Liver (tissue), 9 donors: ENCODE data around the gene B4GALT5. TPM values are rescaled to one million over a fixed set of nuclear protein-coding genes. Genes with fewer than 3 reads are reported as not detected.

Experiments used
- DNase-seq: peaks from one replicate; pipeline ENCODE4 v3.0.0-alpha.2; 2017; ENCODE audit warnings: low spot score
- H3K27ac ChIP-seq, 2 donors: one replicate each; pipeline ENCODE4 v1.7.0; 2013; ENCODE audit warnings: inconsistent platforms in 2 of 2, low read length in 2 of 2, control low read depth in 1 of 2, low read depth in 1 of 2, mild to moderate bottlenecking in 1 of 2
- H3K27me3 ChIP-seq, 4 donors: one replicate each; pipeline versions ENCODE4 v1.6.1 to v1.7.0; 2013; ENCODE audit warnings: low read length in 3 of 4, inconsistent platforms in 1 of 4, mild to moderate bottlenecking in 1 of 4, moderate library complexity in 1 of 4; ENCODE audit not compliant: control insufficient read depth in 4 of 4, insufficient read depth in 4 of 4
- H3K36me3 ChIP-seq, 4 donors: one replicate each; pipeline versions ENCODE4 v1.6.1 to v1.7.0; 2013; ENCODE audit warnings: low read length in 3 of 4, mild to moderate bottlenecking in 3 of 4, low read depth in 1 of 4, moderate library complexity in 1 of 4; ENCODE audit not compliant: control insufficient read depth in 4 of 4, insufficient read depth in 3 of 4
- H3K4me1 ChIP-seq, 4 donors: one replicate each; pipeline versions ENCODE4 v1.6.1 to v1.7.0; 2013; ENCODE audit warnings: low read length in 3 of 4, mild to moderate bottlenecking in 3 of 4, moderate library complexity in 1 of 4; ENCODE audit not compliant: control insufficient read depth in 4 of 4, insufficient read depth in 4 of 4
- H3K4me3 ChIP-seq, 3 donors: one replicate each; pipeline versions ENCODE4 v1.6.1 to v1.7.0; 2013; ENCODE audit warnings: low read length in 3 of 3, control low read depth in 1 of 3, low read depth in 1 of 3, mild to moderate bottlenecking in 1 of 3
- H3K9ac ChIP-seq, 2 donors: one replicate each; pipeline ENCODE4 v1.7.0; 2013; ENCODE audit warnings: low read length in 2 of 2, mild to moderate bottlenecking in 2 of 2, moderate library complexity in 2 of 2, control low read depth in 1 of 2, low read depth in 1 of 2
- H3K9me3 ChIP-seq, 4 donors: one replicate each; pipeline versions ENCODE4 v1.6.1 to v1.7.0; 2013; ENCODE audit warnings: low read length in 3 of 4; ENCODE audit not compliant: control insufficient read depth in 4 of 4
- EGR1 ChIP-seq, 2 donors: IDR thresholded peaks; 2 replicates each; pipeline ENCODE4 v1.6.1; 2016 to 2018; ENCODE audit warnings: antibody characterized with exemption in 2 of 2, low read depth in 2 of 2
- FOXA2 ChIP-seq: IDR thresholded peaks from 2 replicates; pipeline ENCODE4 v1.6.1; 2016; ENCODE audit warnings: antibody characterized with exemption
- GABPA ChIP-seq, 2 donors: IDR thresholded peaks in 1 of 2; conservative IDR thresholded peaks in 1 of 2; 2 replicates each; pipeline ENCODE4 v1.6.1; 2016; ENCODE audit warnings: antibody characterized with exemption in 2 of 2, mild to moderate bottlenecking in 1 of 2, moderate library complexity in 1 of 2
- HNF4A ChIP-seq, 2 donors: conservative IDR thresholded peaks; 2 replicates each; pipeline ENCODE4 v1.6.1; 2016; ENCODE audit warnings: antibody characterized with exemption in 2 of 2, mild to moderate bottlenecking in 2 of 2
- HNF4G ChIP-seq: IDR thresholded peaks from 2 replicates; pipeline ENCODE4 v1.6.1; 2016; ENCODE audit warnings: antibody characterized with exemption
- JUND ChIP-seq, 2 donors: IDR thresholded peaks; 2 replicates each; pipeline ENCODE4 v1.6.1; 2016; ENCODE audit warnings: antibody characterized with exemption in 2 of 2
- NR2F2 ChIP-seq: IDR thresholded peaks from 2 replicates; pipeline ENCODE4 v1.6.1; 2016; ENCODE audit warnings: antibody characterized with exemption
- RAD21 ChIP-seq, 2 donors: IDR thresholded peaks; 2 replicates each; pipeline ENCODE4 v1.6.1; 2016; ENCODE audit warnings: antibody characterized with exemption in 2 of 2, mild to moderate bottlenecking in 2 of 2
- RXRA ChIP-seq, 2 donors: IDR thresholded peaks; 2 replicates each; pipeline ENCODE4 v1.6.1; 2017 to 2018; ENCODE audit warnings: antibody characterized with exemption in 2 of 2, mild to moderate bottlenecking in 1 of 2
- SP1 ChIP-seq: IDR thresholded peaks from 2 replicates; pipeline ENCODE4 v1.6.1; 2018; ENCODE audit warnings: antibody characterized with exemption, mild to moderate bottlenecking
- TAF1 ChIP-seq: conservative IDR thresholded peaks from 2 replicates; pipeline ENCODE4 v1.6.1; 2016; ENCODE audit warnings: antibody characterized with exemption, mild to moderate bottlenecking
- YY1 ChIP-seq: IDR thresholded peaks from 2 replicates; pipeline ENCODE4 v1.6.1; 2016; ENCODE audit warnings: antibody characterized with exemption, mild to moderate bottlenecking
- whole genome bisulfite sequencing: extraction: QIAGEN DNeasy Blood & Tissue Kit; methylation state at CpG from one replicate; pipeline ENCODE4 v1.1.7; 2013; 5-methylcytosine and 5-hydroxymethylcytosine counted together
- polyA plus RNA-seq, 2 donors: library from polyadenylated mRNA; stranded (reverse) in 1 of 2; unstranded in 1 of 2; fragments of 200-250 nt in 1 of 2; fragments of >200 nt in 1 of 2; fragmentation: Nextera tagmentation in 1 of 2; extraction: Ambion mirVana in 1 of 2; gene quantifications; one replicate each; pipeline versions ENCODE4 v1.2.1 to v1.2.3, GENCODE V29; 2013 to 2015
- total RNA-seq, 2 donors: library from RNA; depleted of rRNA; stranded (reverse); fragments of >200 nt; gene quantifications; one replicate each; pipeline ENCODE4 v1.2.3, GENCODE V29; 2014
- TF ChIP-seq, protein P1 (sequence below): IDR thresholded peaks from 2 replicates; pipeline ENCODE4 v1.6.1; 2016; ENCODE audit warnings: antibody characterized with exemption
- TF ChIP-seq, protein P2 (sequence below): IDR thresholded peaks from 2 replicates; pipeline ENCODE4 v1.6.1; 2016; ENCODE audit warnings: antibody characterized with exemption
- TF ChIP-seq, protein P3 (sequence below): IDR thresholded peaks from 2 replicates; pipeline ENCODE4 v1.6.1; 2016; ENCODE audit warnings: antibody characterized with exemption, mild to moderate bottlenecking
- TF ChIP-seq, protein P4 (sequence below): fragments of 150-350 bp; IDR thresholded peaks from 2 replicates; pipeline ENCODE4 v1.5.1; 2017; ENCODE audit warnings: improper control_type of control experiment, low read depth, low read length; ENCODE audit not compliant: missing input control
- donor health status: healthy.
- donor health status: healthy.
- donor health status: healthy.
- donor health status: healthy.
- donor health status: healthy.

The B4GALT5 gene
- total and polyA plus RNA-seq, 4 donors = 2.0 to 28.2 (median 14.4) TPM

DNA sequence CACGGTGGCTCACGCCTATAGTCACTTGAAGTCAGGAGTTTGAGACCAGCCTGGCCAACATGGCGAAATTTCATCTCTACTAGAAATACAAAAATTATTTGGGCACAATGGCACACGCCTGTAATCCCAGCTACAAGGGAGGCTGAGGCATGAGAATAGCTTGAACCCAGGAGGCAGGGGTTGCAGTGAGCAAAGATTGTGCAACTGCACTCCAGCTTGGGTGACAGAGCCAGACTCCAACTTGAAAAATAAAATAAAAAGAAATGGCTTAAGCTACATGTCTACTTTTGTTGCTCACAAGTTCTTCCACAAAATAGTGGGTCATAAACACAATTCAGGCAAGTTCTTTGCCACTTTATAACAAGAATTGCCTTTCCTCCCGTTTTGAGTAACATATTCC lies 27.1 kb upstream of the B4GALT5 start:
- H3K36me3 ChIP-seq = no peaks in the 10 kb centered on the region
- H3K9ac ChIP-seq = no peak overlapping the region
- H3K27ac ChIP-seq = no peak overlapping the region
- 95% methylated on average over 5 of the region's 5 CpGs for WGBS
- DNase-seq = no peak
- H3K9me3 ChIP-seq = no peaks in the 10 kb centered on the region
- no peak overlapping the region for H3K4me3 ChIP-seq
- no peaks in the 10 kb centered on the region for H3K4me1 ChIP-seq
- H3K27me3 ChIP-seq = no peaks in the 10 kb centered on the region
- TF ChIP-seq NR2F2 (no peak), SP1 (no peak)
- TF ChIP-seq, protein P1, sequence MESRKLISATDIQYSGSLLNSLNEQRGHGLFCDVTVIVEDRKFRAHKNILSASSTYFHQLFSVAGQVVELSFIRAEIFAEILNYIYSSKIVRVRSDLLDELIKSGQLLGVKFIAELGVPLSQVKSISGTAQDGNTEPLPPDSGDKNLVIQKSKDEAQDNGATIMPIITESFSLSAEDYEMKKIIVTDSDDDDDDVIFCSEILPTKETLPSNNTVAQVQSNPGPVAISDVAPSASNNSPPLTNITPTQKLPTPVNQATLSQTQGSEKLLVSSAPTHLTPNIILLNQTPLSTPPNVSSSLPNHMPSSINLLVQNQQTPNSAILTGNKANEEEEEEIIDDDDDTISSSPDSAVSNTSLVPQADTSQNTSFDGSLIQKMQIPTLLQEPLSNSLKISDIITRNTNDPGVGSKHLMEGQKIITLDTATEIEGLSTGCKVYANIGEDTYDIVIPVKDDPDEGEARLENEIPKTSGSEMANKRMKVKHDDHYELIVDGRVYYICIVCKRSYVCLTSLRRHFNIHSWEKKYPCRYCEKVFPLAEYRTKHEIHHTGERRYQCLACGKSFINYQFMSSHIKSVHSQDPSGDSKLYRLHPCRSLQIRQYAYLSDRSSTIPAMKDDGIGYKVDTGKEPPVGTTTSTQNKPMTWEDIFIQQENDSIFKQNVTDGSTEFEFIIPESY = no peak

DNA sequence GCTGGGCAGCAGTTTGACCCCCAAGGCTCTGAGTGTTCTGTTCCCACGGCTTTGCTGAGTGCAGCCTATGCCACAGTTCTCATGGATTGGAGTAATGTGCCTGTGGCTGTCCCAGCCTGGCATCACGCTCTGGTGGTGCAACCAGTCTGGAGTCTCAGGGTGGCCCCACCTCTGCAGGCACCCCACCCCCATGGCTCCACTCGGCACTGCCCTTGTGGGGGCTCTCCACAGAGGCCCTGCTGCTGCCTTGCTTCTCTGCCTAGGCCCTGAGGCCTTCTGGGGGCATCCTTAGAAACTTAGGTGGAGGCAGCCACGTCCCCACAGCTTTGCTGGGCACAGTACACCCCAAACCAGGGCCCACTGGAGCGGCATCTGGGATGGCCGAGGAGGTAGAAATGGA lies 25.4 kb upstream of the B4GALT5 start:
- no peak for DNase-seq
- TF ChIP-seq FOXA2 = no peak
- no peak for TF ChIP-seq HNF4A (conservative IDR thresholded peaks at IDR 0.05)
- TF ChIP-seq SP1 = no peak
- TF ChIP-seq, protein P2, sequence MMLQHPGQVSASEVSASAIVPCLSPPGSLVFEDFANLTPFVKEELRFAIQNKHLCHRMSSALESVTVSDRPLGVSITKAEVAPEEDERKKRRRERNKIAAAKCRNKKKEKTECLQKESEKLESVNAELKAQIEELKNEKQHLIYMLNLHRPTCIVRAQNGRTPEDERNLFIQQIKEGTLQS = no peak
- TF ChIP-seq JUND (IDR thresholded peaks at IDR 0.05) = no peak
- TF ChIP-seq NR2F2 = no peak
- no peak for TF ChIP-seq GABPA (IDR thresholded peaks at IDR 0.05 in 1 of 2, conservative IDR thresholded peaks at IDR 0.05 in 1 of 2)
- TF ChIP-seq TAF1 = no peak
- TF ChIP-seq RXRA (IDR thresholded peaks at IDR 0.05) = no peak
- TF ChIP-seq, protein P3, sequence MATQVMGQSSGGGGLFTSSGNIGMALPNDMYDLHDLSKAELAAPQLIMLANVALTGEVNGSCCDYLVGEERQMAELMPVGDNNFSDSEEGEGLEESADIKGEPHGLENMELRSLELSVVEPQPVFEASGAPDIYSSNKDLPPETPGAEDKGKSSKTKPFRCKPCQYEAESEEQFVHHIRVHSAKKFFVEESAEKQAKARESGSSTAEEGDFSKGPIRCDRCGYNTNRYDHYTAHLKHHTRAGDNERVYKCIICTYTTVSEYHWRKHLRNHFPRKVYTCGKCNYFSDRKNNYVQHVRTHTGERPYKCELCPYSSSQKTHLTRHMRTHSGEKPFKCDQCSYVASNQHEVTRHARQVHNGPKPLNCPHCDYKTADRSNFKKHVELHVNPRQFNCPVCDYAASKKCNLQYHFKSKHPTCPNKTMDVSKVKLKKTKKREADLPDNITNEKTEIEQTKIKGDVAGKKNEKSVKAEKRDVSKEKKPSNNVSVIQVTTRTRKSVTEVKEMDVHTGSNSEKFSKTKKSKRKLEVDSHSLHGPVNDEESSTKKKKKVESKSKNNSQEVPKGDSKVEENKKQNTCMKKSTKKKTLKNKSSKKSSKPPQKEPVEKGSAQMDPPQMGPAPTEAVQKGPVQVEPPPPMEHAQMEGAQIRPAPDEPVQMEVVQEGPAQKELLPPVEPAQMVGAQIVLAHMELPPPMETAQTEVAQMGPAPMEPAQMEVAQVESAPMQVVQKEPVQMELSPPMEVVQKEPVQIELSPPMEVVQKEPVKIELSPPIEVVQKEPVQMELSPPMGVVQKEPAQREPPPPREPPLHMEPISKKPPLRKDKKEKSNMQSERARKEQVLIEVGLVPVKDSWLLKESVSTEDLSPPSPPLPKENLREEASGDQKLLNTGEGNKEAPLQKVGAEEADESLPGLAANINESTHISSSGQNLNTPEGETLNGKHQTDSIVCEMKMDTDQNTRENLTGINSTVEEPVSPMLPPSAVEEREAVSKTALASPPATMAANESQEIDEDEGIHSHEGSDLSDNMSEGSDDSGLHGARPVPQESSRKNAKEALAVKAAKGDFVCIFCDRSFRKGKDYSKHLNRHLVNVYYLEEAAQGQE = no peak
- TF ChIP-seq YY1 = no peak
- TF ChIP-seq, protein P1 = no peak
- TF ChIP-seq, protein P4, sequence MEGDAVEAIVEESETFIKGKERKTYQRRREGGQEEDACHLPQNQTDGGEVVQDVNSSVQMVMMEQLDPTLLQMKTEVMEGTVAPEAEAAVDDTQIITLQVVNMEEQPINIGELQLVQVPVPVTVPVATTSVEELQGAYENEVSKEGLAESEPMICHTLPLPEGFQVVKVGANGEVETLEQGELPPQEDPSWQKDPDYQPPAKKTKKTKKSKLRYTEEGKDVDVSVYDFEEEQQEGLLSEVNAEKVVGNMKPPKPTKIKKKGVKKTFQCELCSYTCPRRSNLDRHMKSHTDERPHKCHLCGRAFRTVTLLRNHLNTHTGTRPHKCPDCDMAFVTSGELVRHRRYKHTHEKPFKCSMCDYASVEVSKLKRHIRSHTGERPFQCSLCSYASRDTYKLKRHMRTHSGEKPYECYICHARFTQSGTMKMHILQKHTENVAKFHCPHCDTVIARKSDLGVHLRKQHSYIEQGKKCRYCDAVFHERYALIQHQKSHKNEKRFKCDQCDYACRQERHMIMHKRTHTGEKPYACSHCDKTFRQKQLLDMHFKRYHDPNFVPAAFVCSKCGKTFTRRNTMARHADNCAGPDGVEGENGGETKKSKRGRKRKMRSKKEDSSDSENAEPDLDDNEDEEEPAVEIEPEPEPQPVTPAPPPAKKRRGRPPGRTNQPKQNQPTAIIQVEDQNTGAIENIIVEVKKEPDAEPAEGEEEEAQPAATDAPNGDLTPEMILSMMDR = no peak
- TF ChIP-seq HNF4G = no peak
- TF ChIP-seq RAD21 (IDR thresholded peaks at IDR 0.05) = no peak
- TF ChIP-seq EGR1 (IDR thresholded peaks at IDR 0.05; ENCODE audit: low read depth in 2 of 2) = no peak
- H3K4me1 ChIP-seq = no peaks in the 10 kb centered on the region

More for the DNA sequence above, 25.4 kb upstream of the B4GALT5 start:
- Histone ChIP-seq H3K27ac (no peak overlapping the region), H3K4me3 (no peak overlapping the region), H3K27me3 (no peaks in the 10 kb centered on the region), H3K36me3 (no peaks in the 10 kb centered on the region), H3K9ac (no peak overlapping the region), H3K9me3 (no peaks in the 10 kb centered on the region)
- 95% methylated on average over 6 of the region's 6 CpGs for WGBS
